Spleen (tissue), 7 donors: ENCODE measurements around the gene WDR20.

ENCODE experiments used
- POLR2A ChIP-seq, 3 donors: fragments of 450-650 bp; IDR thresholded peaks; one replicate each; pipeline ENCODE4 v1.5.1; 2017; ENCODE audit warnings: antibody characterized with exemption in 3 of 3, mild to moderate bottlenecking in 1 of 3
- POLR2AphosphoS5 ChIP-seq, 3 donors: sonication (generic); formaldehyde crosslinking; IDR thresholded peaks; one replicate each; pipeline ENCODE4 v1.5.1; 2017; ENCODE audit warnings: antibody characterized with exemption in 3 of 3
- TF ChIP-seq, protein P1 (sequence below), 11 experiments: fragments of 200-600 bp in 7 of 11; fragments of 450-650 bp in 4 of 11; sonication (generic) in 4 of 11; IDR thresholded peaks in 8 of 11; conservative IDR thresholded peaks in 3 of 11; 1 replicate in 7 of 11; 2 replicates in 4 of 11; pipeline versions ENCODE4 v1.4.0 to v1.8.0; 2016 to 2021; ENCODE audit warnings: antibody characterized with exemption in 11 of 11, inconsistent platforms in 4 of 11, mild to moderate bottlenecking in 1 of 11
- donor health status: DM: no; HTN: no; CAD: no; lungs with moderate emphysema.
- donor health status: DM: no; HTN: no; CAD: no.
- donor health status: DM: no; HTN: no; CAD: no.

DNA sequence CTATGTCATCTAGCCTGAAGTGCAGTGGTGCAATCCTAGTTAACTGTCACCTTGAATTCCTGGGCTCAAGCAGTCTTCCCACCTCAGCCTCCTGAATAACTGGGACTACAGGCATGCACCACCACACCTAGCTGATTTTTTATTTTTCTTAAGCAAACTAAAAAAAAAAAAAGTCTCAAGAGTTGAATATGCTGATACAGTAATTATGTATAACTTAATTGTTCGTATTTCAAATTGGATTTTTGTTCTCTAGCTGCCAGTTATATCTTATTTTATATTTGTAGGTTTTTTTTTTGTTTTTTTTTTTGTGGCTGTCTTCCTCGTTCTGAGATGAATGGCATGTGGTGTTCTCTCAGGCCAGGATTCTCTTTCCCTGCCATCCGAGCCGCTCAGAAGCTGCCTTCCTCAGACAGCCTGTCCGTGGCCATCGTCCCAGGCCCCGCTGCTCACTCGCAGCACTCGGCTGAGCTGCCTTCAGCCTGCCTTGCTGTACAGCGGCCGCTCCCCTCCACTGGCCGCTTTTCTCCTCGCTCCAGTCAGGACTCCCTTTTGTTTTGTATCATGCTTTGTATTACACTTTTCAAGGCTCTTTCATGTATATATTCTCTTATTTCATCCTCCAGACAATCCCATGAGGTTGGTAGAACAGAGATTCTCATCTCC is 53.3 kb downstream of the WDR20 start:
- TF ChIP-seq, protein P1, sequence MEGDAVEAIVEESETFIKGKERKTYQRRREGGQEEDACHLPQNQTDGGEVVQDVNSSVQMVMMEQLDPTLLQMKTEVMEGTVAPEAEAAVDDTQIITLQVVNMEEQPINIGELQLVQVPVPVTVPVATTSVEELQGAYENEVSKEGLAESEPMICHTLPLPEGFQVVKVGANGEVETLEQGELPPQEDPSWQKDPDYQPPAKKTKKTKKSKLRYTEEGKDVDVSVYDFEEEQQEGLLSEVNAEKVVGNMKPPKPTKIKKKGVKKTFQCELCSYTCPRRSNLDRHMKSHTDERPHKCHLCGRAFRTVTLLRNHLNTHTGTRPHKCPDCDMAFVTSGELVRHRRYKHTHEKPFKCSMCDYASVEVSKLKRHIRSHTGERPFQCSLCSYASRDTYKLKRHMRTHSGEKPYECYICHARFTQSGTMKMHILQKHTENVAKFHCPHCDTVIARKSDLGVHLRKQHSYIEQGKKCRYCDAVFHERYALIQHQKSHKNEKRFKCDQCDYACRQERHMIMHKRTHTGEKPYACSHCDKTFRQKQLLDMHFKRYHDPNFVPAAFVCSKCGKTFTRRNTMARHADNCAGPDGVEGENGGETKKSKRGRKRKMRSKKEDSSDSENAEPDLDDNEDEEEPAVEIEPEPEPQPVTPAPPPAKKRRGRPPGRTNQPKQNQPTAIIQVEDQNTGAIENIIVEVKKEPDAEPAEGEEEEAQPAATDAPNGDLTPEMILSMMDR (IDR thresholded peaks at IDR 0.05 in 8 of 11, conservative IDR thresholded peaks at IDR 0.05 in 3 of 11) = no peak
- TF ChIP-seq POLR2A (IDR thresholded peaks at IDR 0.05) = no peak
- peak in 1 of 3 donors; percentile 7 for TF ChIP-seq POLR2AphosphoS5 (IDR thresholded peaks at IDR 0.05)
